NCI-H187 (cell line): ENCODE measurements around the gene APOLD1.
A peak's percentile ranks its signal among the peaks of the same experiment; 100 is the strongest.
"Not testable (repeated sequence)": the region's sequence is repeated elsewhere in the genome, so short reads cannot be mapped to it uniquely, and the experiment has no call there.

Experiments used
- DNase-seq, 2 experiments: peaks; one replicate each; lab custom pipeline; 2025; lab: John Stamatoyannopoulos, UW

The APOLD1 gene, protein sequence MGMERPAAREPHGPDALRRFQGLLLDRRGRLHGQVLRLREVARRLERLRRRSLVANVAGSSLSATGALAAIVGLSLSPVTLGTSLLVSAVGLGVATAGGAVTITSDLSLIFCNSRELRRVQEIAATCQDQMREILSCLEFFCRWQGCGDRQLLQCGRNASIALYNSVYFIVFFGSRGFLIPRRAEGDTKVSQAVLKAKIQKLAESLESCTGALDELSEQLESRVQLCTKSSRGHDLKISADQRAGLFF

GRCh38 chr12:12784911-12785814 lies at the start of gene APOLD1:
APOLD1 (plus strand) TSS chr12:12785659; CDS start chr12:12785692, 33 bp downstream.
- DNase-seq = no peak

DNA sequence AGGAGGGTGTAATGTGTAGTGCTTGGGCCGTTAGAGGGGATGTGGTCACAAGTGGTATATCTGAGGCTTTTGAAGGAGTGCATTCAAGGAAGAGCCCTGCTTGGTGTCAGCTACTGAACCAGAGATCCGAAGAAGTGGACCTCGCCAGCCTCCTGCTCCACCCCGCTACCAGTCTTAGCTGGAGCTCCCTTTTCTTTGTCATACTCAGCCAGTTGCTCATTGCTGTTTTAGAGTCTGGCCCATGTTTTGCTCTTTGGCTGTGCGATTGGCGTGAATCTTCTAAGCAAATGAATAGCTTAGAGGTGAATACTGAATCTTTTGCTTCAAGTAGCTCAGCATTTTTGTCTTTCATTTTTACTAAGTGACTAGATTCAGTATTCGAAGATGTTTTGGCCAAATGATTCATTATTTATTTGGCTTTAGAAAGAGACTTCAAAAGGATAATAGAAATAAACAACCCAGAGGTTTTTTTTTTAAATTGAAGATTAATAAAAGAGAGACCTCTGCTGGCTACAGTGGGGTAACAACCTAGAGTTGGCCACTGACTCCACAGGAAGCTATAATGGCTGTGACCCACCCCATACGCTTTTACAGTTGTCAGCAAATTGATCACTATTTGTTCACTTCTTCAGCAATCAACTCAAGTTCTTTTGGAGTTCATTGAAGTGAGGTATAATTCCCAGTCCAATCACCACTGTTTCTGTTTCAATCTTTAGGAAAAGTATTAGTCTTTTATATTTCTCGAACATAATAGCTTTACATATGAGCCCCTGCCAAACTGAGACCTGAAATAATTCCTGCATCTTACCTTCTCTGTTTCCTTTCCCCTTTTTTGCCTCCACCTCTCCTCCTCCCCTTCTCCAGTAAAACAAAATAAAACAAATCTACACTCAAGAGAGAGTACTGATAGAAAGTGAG lies 48.4 kb upstream of the APOLD1 start:
- no peak for DNase-seq

DNA sequence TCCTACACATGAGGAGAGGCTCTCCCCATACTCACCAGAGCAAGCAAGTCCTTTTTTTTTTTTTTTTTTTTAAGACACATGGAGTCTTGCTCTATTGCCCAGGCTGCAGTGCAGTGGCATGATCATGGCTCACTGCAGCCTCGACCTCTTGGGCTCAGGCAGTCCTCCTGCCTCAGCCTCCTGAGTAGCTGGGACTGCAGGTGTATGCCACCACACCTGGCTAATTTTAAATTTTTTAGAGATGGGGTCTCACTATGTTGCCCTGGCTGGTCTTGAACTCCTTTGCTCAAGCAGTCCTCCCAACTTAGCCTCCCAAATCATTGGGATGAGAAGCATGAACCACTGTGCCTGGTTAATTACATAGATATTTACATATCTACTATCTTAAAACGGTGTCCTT lies 47.3 kb upstream of the APOLD1 start:
- DNase-seq = not testable (repeated sequence)

DNA sequence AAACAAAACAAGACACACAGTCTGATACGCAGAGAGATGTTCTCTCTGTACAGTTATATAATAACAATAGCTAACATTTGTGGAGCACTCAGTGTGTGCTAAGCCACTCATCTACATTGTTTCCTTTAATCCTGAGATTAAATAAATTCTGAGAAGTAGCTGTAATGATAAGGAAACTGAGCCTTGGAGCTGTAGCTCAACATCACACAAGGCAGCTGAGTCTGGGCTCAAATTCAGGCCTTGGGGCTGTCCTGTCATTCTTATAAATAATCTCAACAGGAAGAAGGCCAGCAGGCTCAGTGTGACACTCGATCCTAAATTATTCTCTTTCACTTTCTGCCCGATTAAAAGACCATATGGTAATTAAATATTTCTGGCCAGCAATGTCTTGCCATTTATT lies 43.8 kb upstream of the APOLD1 start:
- no peak for DNase-seq

GRCh38 chr12:12744546-12745305 lies 40.7 kb upstream of the APOLD1 start:
- no peak for DNase-seq

DNA sequence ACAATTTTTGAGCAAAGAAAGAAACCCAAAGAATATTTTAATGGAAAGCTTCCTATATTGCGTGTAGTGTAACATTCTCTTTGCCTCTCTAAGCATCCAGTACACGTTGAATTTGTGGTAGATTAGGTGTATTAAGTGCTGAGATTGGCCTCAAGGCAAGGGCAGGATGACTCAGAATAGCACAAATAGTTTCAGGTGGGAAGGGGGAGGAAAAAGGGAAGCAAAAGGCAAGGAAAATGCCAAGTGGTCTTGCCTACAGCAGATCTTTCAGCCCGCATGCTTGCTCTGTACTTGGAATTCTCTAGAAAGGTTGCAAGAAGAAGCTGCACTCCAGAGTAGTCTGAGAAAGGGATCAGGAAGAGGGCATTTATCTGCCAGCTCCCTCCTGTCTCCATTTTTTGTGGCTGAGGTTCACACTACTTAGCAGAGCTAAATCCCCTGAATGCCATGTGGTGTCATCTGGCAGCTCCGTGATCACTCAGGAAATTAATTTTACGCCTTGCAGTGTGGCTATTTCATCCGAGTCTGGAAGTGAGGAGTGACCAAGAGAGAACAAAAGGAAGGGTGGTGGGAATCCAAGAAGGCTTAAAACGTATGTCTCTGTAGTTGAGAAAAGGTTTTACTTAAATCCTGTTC lies 39.8 kb upstream of the APOLD1 start:
- DNase-seq = no peak

DNA sequence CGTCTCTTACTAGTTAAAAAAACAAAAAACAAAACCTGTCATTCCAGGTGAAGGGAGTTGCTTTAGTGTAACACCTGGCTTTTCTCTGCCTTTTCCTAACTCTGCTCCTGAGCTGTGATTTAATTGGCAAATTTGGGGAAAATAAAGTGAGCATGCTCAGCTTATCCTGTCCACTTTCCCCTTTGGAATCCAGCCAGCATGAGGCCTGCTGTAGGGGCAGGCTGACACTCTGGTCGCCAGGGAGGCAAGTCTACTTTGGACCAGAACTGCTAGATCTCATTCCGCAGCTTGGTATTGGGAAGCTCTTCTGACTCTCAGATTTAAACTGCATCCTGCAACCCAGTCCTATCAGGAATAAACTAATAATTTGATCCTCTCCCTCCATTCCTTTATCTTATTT lies 38.2 kb upstream of the APOLD1 start:
- DNase-seq = no peak

DNA sequence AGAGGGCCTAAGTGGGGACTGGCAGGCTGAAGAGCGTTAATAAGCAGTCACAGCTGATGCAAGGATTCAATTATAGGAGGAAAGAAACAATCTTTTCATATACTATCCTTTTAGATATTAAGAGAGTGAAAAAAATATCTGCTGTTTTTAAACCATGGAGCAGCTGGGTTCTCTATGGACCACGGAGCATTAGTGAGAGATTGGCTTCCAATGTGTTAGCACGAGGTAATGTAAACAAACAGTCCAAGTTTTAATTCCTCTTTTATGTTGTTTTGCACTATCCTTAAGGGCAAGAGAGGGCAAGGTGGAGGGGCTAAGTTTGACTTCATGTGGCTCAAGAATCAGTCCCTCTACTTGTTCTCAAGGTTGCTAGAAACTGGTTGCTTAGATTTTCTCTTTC lies 37.4 kb upstream of the APOLD1 start:
- no peak for DNase-seq

DNA sequence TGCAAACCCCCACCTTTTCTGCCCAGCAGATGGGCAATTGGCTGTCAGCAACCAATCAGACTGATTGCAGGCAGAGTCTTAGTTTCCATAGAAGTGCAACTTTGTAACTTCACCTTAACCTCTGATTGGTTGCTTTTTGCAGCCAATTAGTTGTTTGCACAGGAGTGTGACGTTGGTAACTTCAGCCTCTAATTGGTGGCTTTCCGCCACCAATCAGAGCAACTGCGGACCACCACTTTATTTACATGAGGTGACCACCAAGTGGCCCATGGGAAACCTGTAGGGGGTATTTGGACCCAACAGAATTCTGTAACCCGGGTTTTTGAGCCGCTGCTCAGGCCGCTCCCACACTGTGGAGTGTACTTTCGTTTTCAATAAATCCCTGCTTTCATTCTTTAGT lies 36.0 kb upstream of the APOLD1 start:
- no peak for DNase-seq

- no peak for DNase-seq
Measured at GRCh38 chr12:12755923-12756322, 29.5 kb upstream of the APOLD1 start.

DNA sequence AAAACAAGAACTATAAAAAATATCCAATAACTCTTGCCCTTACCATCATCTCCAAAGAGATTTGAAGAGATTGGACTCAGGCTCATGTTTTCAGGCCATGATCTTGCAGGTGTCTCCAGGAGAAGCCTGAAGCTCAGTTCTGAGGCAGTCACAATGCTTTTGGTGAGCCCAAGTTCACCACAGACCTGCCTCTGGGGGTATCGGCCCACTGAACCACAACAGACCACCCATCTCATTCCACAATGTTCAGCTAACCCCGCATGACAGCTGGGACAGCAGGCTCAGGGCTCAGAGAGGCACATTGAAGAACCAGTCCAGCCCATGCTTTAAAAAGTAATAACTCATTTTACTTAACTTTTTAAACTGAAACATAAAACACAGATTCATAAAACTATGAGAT lies 28.3 kb upstream of the APOLD1 start:
- DNase-seq = no peak

DNA sequence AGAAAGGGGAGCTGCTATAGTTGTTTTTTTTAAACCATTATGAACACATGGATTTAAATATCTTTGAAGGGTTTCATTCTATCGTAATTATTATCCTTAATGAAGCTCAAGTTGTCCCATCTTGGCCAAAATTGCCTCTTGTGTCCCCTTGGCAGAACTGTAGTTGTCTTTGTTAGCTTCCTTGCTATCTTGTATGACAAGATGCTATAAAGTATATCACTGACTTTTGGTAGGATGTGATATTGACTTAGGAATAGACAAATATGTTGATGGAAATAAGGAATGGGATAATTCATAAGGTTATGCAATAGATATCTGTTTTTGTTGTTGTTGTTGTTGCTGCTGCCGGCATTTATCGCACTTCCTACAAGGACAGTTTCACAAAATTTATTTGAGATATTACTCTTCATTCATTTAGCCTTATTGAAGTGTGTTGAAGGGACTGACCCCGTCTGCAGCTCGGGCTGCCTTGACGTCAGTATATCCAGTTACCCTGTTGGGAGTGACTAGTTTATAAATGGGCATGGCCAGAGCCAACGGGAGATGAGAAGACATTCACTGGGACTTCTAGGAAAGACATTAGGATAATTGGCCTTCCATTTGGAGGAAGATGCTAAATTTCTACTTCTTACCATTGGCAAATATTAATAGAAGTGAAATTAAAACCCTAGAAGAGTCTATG lies 26.1 kb upstream of the APOLD1 start:
- DNase-seq = no peak

- no peak for DNase-seq
Measured at GRCh38 chr12:12764824-12765223, 20.6 kb upstream of the APOLD1 start.

- no peak for DNase-seq
Measured at GRCh38 chr12:12770262-12770661, 15.2 kb upstream of the APOLD1 start.

- DNase-seq = no peak
Measured at GRCh38 chr12:12774791-12775190, 10.7 kb upstream of the APOLD1 start.

DNA sequence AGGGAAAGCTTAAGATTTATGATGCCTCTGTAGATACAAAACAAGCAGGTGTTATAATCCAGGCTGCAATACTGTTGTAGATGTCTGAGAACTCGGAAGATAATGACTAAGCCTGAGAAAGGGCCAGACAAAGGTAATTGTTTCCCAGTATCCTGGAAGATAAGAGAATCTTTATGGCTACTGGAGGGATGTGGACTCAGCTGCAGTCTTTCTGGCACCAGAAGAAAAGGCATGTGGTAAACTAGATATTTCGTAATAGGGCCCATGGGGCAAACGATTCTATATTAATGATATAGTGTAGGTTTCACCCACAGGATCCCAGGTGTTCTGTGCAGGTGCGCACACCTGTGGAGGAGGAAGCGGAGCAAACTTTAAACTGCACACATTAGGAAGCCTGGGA lies 9.2 kb upstream of the APOLD1 start:
- peak in 1 of 2 experiments; percentile 10 for DNase-seq

DNA sequence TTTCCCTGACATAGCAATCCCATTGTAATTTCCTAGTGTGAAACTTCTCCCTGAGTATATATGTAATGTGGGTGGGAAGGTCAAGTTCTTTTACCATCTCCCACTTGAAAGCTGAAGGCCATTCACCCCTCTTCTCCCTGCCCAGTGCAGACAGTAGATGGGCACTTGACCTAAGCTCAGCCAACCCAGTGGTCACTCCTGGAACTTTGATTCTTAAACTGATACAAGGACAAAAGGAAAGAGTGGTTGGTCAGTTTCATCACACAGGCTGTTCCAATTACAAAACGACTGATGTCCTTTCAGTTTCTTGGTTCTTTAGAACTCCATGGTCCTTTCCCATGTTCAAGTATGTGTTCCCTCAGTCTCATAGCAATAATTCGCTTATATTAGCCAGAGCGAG lies 8.4 kb upstream of the APOLD1 start:
- DNase-seq = no peak

- no peak for DNase-seq
Measured at GRCh38 chr12:12779007-12779406, 6.5 kb upstream of the APOLD1 start.

GRCh38 chr12:12779529-12779928 lies 5.9 kb upstream of the APOLD1 start:
- DNase-seq = no peak

DNA sequence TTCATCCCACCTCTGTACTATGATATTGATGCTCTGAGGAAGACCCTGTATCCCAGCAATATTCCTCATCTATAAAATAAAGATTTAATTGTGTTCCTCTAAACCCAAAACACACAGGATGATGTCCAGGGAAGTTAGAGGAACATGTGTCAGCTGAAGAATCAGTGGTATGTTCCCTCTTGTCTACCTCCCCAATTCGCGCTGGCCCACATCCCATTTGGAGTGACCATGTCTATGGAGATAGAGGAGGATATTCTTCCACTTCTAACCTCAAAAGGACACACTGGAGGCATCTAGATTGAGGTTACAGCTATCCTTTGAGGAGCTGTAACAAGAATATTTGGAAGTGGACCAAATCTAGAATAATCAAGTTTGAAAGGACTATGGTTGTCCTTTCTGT lies 1.3 kb upstream of the APOLD1 start:
- no peak for DNase-seq

DNA sequence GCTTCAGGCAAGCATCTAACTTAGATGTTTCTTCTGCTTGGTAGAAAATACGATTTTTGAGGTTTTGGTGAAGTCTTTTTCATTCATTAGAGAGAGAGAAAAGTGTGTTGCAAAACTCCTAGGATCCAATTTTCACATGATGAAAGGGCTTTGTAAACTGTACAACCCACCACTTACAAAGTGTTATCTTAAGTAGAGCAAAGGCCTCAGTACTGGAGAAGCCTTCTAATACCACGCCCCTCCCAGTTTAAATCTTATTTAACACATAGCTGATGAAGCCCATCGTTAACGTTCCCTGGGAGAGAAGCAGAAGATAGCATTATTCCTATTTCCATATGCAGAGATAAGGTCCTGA lies 869 bp downstream of the APOLD1 start:
- no peak for DNase-seq
